GM15510 (cell line): ENCODE data around the gene HOTAIR.

Experiments used
- POLR2A ChIP-seq: IDR thresholded peaks from 3 replicates; pipeline ENCODE4 v1.6.1; 2011; ENCODE audit warnings: borderline replicate concordance; ENCODE audit not compliant: insufficient read length; ENCODE audit errors: extremely low read depth

Gene HOTAIR

GRCh38 chr12:53955776-53956250, 18.9 kb downstream of the HOTAIR start:
- no peak for TF ChIP-seq POLR2A

- no peak for TF ChIP-seq POLR2A
Measured at GRCh38 chr12:53955036-53955775, 19.5 kb downstream of the HOTAIR start.

GRCh38 chr12:53954694-53955035, 20.1 kb downstream of the HOTAIR start, which contains the start of gene HOXC12:
Gene HOXC12 (plus strand): TSS chr12:53954903. CDS start chr12:53954930, 27 bp downstream.
- TF ChIP-seq POLR2A, result no peak

- TF ChIP-seq POLR2A, result no peak
Measured at GRCh38 chr12:53953831-53954693, 20.7 kb downstream of the HOTAIR start.

GRCh38 chr12:53952871-53953734, 21.7 kb downstream of the HOTAIR start:
- TF ChIP-seq POLR2A, result no peak

GRCh38 chr12:53952335-53952694, 22.4 kb downstream of the HOTAIR start:
- TF ChIP-seq POLR2A, result no peak

- no peak for TF ChIP-seq POLR2A
Measured at GRCh38 chr12:53951577-53952334, 23.0 kb downstream of the HOTAIR start.

- TF ChIP-seq POLR2A, result no peak
Measured at GRCh38 chr12:53950789-53951576, 23.8 kb downstream of the HOTAIR start.

- TF ChIP-seq POLR2A, result no peak
Measured at GRCh38 chr12:53950437-53950773, 24.3 kb downstream of the HOTAIR start.

- TF ChIP-seq POLR2A, result no peak
Measured at GRCh38 chr12:53949631-53950436, 24.9 kb downstream of the HOTAIR start.

GRCh38 chr12:53948650-53949593, 25.8 kb downstream of the HOTAIR start:
- no peak for TF ChIP-seq POLR2A

GRCh38 chr12:53947743-53948142, 27.0 kb downstream of the HOTAIR start:
- no peak for TF ChIP-seq POLR2A
